Vagina (tissue), 2 donors: Measurements from ENCODE around the gene MIEF1.

Experiments used
- CTCF ChIP-seq, 3 experiments: fragments of 450-650 bp in 2 of 3; fragments of 200-600 bp in 1 of 3; sonication (generic) in 1 of 3; IDR thresholded peaks; one replicate each; pipeline ENCODE4 v1.5.1; 2017 to 2019; ENCODE audit warnings: antibody characterized with exemption in 3 of 3, mild to moderate bottlenecking in 2 of 3, moderate library complexity in 2 of 3
- POLR2A ChIP-seq, 2 donors: fragments of 450-650 bp; IDR thresholded peaks; one replicate each; pipeline ENCODE4 v1.6.1; 2017; ENCODE audit warnings: antibody characterized with exemption in 2 of 2, mild to moderate bottlenecking in 2 of 2, moderate library complexity in 2 of 2
- POLR2AphosphoS5 ChIP-seq, 2 donors: sonication (generic); formaldehyde crosslinking; IDR thresholded peaks; one replicate each; pipeline ENCODE4 v1.9.0; 2017; ENCODE audit warnings: antibody characterized with exemption in 2 of 2, mild to moderate bottlenecking in 2 of 2, low read depth in 1 of 2; ENCODE audit not compliant: insufficient read depth in 1 of 2

GRCh38 chr22:39526736-39527171, 24.7 kb downstream of the MIEF1 start:
- no peak for TF ChIP-seq CTCF (IDR thresholded peaks at IDR 0.05)
- no peak for TF ChIP-seq POLR2A (IDR thresholded peaks at IDR 0.05)
- TF ChIP-seq POLR2AphosphoS5 (IDR thresholded peaks at IDR 0.05; ENCODE audit: insufficient read depth in 1 of 2, low read depth in 1 of 2), result no peak
